Panc1 (cell line): ENCODE results near the gene ANXA3. TPM values are rescaled to one million over a fixed set of nuclear protein-coding genes. Genes with fewer than 3 reads are reported as not detected.

Source experiments
- ATAC-seq: fragments of 200-7000 bp; cut with Tn5 transposase; 2 replicates; pipeline ENCODE4 v1.9.1; 2020; ENCODE audit warnings: mild to moderate bottlenecking, moderate library complexity
- BruUV-seq: library from RNA; stranded (reverse); fragments of 400-500 nt; replicated peaks from 2 replicates; lab custom pipeline; 2021; lab: Mats Ljungman, UMichigan
- CTCF ChIA-PET: fragments of 300-600 bp; sonication (Branson Sonifier 250); formaldehyde crosslinking; loops from one replicate; lab custom pipeline; 2022; ENCODE audit warnings: antibody characterized with exemption; lab: Charles Lee
- POLR2A ChIA-PET: fragments of 300-600 bp; sonication (Branson Sonifier 250); formaldehyde crosslinking; loops from one replicate; lab custom pipeline; 2022; ENCODE audit warnings: antibody characterized with exemption; lab: Charles Lee
- DNase-seq: peaks from one replicate; pipeline ENCODE4 v3.0.0-alpha.2; 2010; ENCODE audit warnings: low read depth, low spot score
- H3K27ac ChIP-seq: 2 replicates; pipeline ENCODE4 v1.5.1; 2011; ENCODE audit warnings: mild to moderate bottlenecking, low read length, inconsistent platforms
- H3K27me3 ChIP-seq: fragments of 200-500 bp; sonication (Bioruptor generic); 2 replicates; pipeline ENCODE4 v1.6.0; 2014; ENCODE audit warnings: low read length, inconsistent platforms; ENCODE audit not compliant: control insufficient read depth, insufficient read depth
- H3K36me3 ChIP-seq: fragments of 200-500 bp; sonication (Bioruptor generic); 2 replicates; pipeline ENCODE4 v1.5.1; 2014; ENCODE audit warnings: inconsistent platforms, mild to moderate bottlenecking, low read length, moderate library complexity; ENCODE audit not compliant: control insufficient read depth, insufficient read depth
- H3K4me1 ChIP-seq: 2 replicates; pipeline ENCODE4 v1.5.1; 2011; ENCODE audit warnings: inconsistent platforms, mild to moderate bottlenecking, low read length, moderate library complexity; ENCODE audit not compliant: control insufficient read depth, insufficient read depth
- H3K4me3 ChIP-seq, 2 experiments: 2 replicates each; pipeline ENCODE4 v1.5.1; 2011 to 2012; ENCODE audit warnings: low read depth in 2 of 2, low read length in 2 of 2, mild to moderate bottlenecking in 2 of 2, inconsistent platforms in 1 of 2, moderate library complexity in 1 of 2
- H3K9me3 ChIP-seq: fragments of 200-500 bp; sonication (Bioruptor generic); 2 replicates; pipeline ENCODE4 v1.5.1; 2014; ENCODE audit warnings: low read depth, mild to moderate bottlenecking, inconsistent platforms, low read length, moderate library complexity; ENCODE audit not compliant: control insufficient read depth, insufficient read depth
- CTCF ChIP-seq: fragments of 450-650 bp; IDR thresholded peaks from 2 replicates; pipeline ENCODE4 v1.5.1; 2017; ENCODE audit warnings: mild to moderate bottlenecking
- POLR2AphosphoS5 ChIP-seq: IDR thresholded peaks from 2 replicates; pipeline ENCODE4 v1.6.1; 2012; ENCODE audit warnings: mild to moderate bottlenecking, low read depth, low read length, moderate library complexity
- REST ChIP-seq, 2 experiments: IDR thresholded peaks; 2 replicates each; pipeline ENCODE4 v1.6.1; 2011 to 2012; ENCODE audit warnings: low read depth in 2 of 2, control low read depth in 1 of 2, low read length in 1 of 2, mild to moderate bottlenecking in 1 of 2, moderate library complexity in 1 of 2; ENCODE audit not compliant: insufficient read depth in 1 of 2
- SIN3A ChIP-seq: IDR thresholded peaks from 2 replicates; pipeline ENCODE4 v1.6.1; 2012; ENCODE audit warnings: low read depth, mild to moderate bottlenecking, low read length, moderate library complexity, borderline replicate concordance; ENCODE audit not compliant: insufficient read depth
- TCF7L2 ChIP-seq: IDR thresholded peaks from 2 replicates; pipeline ENCODE4 v1.6.1; 2011; ENCODE audit warnings: mild to moderate bottlenecking, low read depth, low read length, inconsistent platforms
- in situ Hi-C: cut with HindIII; loops from 2 replicates; pipeline ENCODE4 v1.10.0; 2016; ENCODE audit warnings: low sequenced_read_pairs, low pct_unique_long_range_greater_than_20kb
- intact Hi-C: fragments of 100-400 bp; cut with micrococcal nuclease; formaldehyde crosslinking; loops from one replicate; pipeline ENCODE4 v1.10.0; 2022; ENCODE audit not compliant: unreplicated experiment
- total RNA-seq: library from RNA; stranded (reverse); gene quantifications from one replicate; pipeline ENCODE4 v1.2.1, GENCODE V29; 2021; ENCODE audit not compliant: unreplicated experiment

The ANXA3 gene
- total RNA-seq, 1 experiment from 2014 or later: 1.5 TPM

GRCh38 chr4:78567500-78568060 is 16.0 kb downstream of the ANXA3 start:
- no peak for DNase-seq
- POLR2A ChIA-PET: no interaction called here
- Histone ChIP-seq H3K9me3 (no peaks in the 10 kb centered on the region), H3K4me1 (no peaks in the 10 kb centered on the region), H3K36me3 (no peaks in the 10 kb centered on the region), H3K27me3 (0 out of 2 replicates have a peak, but pooled peaks cover 2% of the 10 kb centered on the region), H3K4me3 (no peak overlapping the region), H3K27ac (no peak overlapping the region)
- TF ChIP-seq REST (IDR thresholded peaks at IDR 0.05; ENCODE audit: insufficient read depth in 1 of 2, low read depth in 2 of 2, low read length in 1 of 2) (no peak), TCF7L2 (no peak), POLR2AphosphoS5 (no peak), CTCF (no peak), SIN3A (no peak)
- in situ Hi-C loops: no loop called here
- ATAC-seq: no peak
- CTCF ChIA-PET: interaction anchor here (0.6 kb wide), 1 partner anchor 322 kb away, joined by 3 read pairs; no protein-coding TSS in a partner anchor
- intact Hi-C loops: no loop called here
- BruUV-seq: no TSS peak

DNA sequence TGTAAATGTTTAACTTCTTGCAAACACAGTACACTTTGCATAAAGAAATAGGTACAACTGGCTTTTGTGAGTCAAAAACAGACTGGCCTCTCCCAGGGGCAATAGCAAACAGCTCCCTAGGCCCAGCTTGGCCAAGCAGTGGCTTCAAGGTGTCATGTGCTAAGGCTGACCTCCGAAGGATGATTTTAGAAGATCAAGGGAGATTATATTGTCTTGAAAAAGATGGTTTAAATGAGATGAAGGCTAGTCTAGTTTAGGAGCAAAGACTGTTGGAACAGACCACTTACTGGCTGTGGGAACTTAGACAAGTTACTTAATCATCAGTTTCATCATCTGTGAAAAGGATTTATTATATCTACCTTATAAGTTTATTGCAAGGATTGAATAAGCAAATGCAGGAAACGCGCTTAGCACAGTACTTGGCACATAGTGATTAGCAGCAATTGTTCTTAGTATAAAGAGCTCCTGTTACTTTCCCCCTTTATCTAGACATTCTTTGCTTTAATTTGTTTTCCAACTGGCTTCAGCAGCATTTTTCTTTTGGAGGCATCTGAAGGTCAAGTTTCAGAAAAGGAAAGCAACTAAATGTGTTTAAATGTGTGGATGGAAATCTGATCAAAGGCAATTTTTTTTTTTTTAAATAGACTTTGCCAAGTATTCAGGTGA is 17.2 kb downstream of the ANXA3 start:
- H3K4me1 ChIP-seq: no peaks in the 10 kb centered on the region
- H3K27me3 ChIP-seq: 0 out of 2 replicates have a peak, but pooled peaks cover 2% of the 10 kb centered on the region
- in situ Hi-C loops (no loop called here), intact Hi-C loops (no loop called here)
- ChIA-PET CTCF (no interaction called here), POLR2A (no interaction called here)
- H3K36me3 ChIP-seq: no peaks in the 10 kb centered on the region
- no peak for DNase-seq
- no peak for TF ChIP-seq REST (IDR thresholded peaks at IDR 0.05; ENCODE audit: insufficient read depth in 1 of 2, low read depth in 2 of 2, low read length in 1 of 2)
- TF ChIP-seq SIN3A: no peak
- TF ChIP-seq TCF7L2: no peak
- TF ChIP-seq POLR2AphosphoS5: no peak
- no peak for TF ChIP-seq CTCF
- no peaks in the 10 kb centered on the region for H3K9me3 ChIP-seq
- BruUV-seq: no TSS peak
- H3K27ac ChIP-seq: no peak overlapping the region
- no peak overlapping the region for H3K4me3 ChIP-seq
- ATAC-seq: no peak
